HG02571 (cell line): Measurements from ENCODE around the gene COQ6.
"Not testable (repeated sequence)": the region's sequence is repeated elsewhere in the genome, so short reads cannot be mapped to it uniquely, and the experiment has no call there.

Experiments used
- ATAC-seq: cut with Tn5 transposase; IDR thresholded peaks from one replicate; pipeline ENCODE4 v1.9.1; 2021; ENCODE audit warnings: mild to moderate bottlenecking, moderate library complexity; ENCODE audit not compliant: unreplicated experiment

Gene COQ6

GRCh38 chr14:73949752-73950734, at the start of gene COQ6, which contains the start of gene FAM161B:
COQ6 (plus strand) TSS chr14:73950302; CDS start chr14:73950333, 31 bp downstream.
FAM161B (minus strand) TSS chr14:73950094; CDS start chr14:73950026, 68 bp downstream.
- ATAC-seq = peak; percentile 85

DNA sequence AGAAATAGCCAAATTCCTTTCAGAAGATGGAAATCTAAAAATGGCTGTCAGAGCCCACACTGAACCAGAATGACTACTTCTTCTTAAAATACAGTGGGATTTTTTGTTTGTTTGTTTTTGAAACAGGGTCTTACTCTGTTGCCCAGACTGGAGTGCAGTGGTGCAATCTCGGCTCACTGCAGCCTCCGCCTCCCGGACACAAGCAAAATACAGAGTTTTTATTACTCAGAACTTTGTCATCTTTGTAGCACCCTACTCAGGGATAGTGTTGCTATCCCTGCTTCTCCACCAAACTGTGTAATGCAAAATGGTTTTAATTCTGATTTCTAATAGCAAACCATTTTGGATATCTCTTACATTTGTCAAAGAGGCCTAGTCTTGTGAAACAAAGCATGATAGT, 47.1 kb upstream of the COQ6 start:
- ATAC-seq = no peak

DNA sequence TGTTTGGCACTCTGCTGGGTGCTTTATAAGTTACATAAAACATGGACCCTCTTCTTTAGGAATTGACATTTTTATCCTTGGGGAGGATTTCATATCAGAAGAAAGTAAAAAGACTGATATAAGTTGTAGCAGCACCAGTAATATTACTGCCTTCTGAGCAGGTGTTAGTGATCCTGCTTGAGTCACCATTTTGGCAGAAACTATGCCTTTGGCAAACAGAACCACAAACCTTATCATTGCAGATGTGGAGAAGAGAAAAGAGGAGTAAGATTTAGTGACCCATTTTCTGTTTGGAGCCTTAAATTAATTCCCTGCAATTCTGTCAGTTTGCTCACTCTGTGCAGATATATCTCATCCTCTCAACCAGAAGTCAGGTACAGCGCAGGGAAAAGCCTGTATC, 40.4 kb upstream of the COQ6 start:
- ATAC-seq = no peak

DNA sequence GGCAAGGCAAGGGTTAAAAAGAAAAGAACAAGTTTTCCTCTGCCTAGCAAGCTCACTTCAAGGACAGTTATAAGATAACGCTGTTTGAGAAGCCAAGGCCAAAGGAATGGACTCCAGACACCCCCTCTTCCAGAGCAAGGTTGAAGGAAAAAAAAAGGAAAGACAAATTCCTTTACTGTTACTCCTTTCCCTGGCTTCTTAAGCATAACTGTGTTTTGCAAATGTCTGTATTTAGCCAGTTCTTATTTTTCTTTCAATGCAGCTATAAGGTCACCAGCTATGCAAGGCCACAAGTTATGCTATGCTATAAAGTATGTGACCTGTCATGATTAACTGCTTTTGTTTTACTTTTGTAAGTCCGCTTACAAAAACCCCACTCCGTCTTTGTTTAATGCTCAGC, 36.8 kb upstream of the COQ6 start:
- no peak for ATAC-seq

DNA sequence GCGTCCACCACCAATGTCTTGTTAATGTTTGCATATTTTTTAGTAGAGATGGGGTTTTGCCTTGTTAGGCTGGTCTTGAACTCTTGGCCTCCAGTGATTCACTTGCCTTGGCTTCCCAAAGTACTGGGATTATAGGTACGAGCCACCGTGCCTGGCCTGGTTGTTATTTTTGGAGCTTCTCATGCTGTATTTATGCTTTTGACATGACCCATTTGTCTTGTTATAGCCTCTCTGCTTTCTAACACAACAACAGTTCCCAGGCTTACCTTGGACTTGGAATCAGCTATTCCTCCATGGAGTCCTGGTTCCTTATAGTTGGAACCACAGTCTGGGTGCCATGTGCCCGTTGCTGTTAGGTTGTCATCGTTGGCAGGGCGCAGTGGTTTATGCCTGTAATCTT, 33.8 kb upstream of the COQ6 start:
- ATAC-seq = no peak

- not testable (repeated sequence) for ATAC-seq
Measured at GRCh38 chr14:73919457-73919856, 30.6 kb upstream of the COQ6 start.

DNA sequence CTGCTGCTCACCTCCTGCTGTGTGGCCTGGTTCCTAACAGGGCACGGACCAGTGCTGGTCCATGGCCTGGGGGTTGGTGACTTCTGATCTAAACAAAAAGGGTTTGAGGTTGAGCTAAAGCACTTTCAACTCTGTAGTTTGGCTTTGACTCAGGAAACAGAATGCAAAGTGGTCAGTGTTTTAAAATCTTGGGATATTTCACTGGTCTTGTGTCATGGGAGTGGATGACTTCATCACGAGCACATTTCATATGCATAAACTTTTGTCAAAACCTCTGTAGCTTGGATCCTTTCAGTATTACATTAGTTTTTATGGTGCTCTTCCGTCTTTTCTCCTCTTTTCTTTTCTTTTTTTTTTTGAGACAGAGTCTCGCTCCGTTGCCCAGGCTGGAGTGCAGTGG, 25.8 kb upstream of the COQ6 start:
- ATAC-seq = no peak

DNA sequence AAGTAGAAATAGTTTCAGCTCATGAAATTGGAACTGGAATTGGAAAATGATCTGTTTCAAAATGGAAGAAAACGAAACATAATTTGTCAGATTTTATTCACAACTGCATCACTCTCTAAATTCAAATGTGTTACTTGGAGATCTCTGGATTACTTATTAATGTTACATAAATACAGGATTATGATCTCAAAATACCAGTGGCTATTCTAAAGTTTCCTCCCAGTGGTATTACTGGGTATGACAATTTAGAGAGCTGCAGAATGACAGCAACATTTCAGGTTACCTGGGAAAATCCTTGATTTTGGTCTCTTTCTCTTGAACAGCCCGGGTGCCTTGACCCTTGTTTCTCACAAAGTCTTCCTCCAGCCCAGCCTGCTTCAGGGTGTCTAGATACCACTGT, 14.4 kb upstream of the COQ6 start:
- no peak for ATAC-seq

- ATAC-seq = no peak
Measured at GRCh38 chr14:73936548-73936947, 13.6 kb upstream of the COQ6 start.

DNA sequence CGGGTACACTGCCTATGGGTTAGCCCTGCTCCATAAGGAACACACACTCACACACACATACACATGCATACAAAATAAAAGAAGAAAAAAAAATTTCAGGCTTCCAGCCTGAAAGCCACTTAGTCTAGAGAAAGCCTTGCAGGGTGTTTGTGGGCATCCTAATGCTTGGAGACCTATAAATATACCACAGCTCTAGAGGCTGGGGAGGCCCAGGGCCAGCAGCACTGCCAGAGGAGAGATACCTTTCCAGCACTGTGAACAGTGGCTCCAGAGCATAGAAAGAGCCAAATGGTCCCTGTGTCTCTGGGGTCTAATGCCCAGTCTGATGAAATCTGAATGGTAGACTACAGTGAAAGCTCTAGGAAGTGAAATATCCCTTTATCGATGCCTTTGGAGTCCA, 13.1 kb upstream of the COQ6 start:
- ATAC-seq = no peak

DNA sequence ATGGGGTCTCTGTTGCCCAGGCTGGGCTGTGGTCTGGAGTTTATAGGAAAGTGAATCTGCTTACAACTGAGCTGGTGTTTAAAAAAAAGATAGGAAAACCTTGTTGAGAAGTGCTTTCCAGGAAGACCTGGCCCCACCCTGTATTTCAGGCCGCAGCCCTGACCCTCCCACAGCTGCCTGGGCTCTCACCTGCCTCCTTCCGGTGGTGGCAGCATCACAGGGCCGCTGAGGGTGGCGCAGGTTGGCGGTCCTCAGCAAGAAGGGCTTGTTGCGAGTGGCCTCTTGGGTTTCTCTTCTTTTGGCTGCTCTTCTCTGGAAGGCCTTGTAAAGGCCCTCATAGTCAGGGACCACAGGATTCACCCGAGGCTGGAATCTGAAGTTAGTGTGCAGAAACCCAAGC, 7.9 kb upstream of the COQ6 start:
- no peak for ATAC-seq

DNA sequence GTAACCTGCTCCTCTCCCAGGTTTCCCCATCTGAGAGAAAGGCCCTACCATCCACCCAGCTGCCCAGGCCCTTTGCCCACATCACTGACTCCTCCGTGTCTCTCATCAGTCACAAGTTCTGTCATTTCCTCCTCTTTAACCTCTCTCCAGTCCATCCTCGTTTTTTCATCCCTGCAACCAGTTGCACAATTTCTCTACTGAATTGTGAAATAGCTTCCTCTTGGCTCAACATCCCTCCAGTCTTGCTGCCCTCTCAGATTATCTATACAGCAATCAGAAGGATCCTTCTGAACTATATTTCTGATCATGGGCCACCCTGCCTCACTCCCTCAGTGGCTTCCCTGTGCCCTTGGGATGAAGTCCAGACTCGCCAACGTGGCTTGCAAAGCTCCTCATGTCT, 7.0 kb upstream of the COQ6 start:
- no peak for ATAC-seq

DNA sequence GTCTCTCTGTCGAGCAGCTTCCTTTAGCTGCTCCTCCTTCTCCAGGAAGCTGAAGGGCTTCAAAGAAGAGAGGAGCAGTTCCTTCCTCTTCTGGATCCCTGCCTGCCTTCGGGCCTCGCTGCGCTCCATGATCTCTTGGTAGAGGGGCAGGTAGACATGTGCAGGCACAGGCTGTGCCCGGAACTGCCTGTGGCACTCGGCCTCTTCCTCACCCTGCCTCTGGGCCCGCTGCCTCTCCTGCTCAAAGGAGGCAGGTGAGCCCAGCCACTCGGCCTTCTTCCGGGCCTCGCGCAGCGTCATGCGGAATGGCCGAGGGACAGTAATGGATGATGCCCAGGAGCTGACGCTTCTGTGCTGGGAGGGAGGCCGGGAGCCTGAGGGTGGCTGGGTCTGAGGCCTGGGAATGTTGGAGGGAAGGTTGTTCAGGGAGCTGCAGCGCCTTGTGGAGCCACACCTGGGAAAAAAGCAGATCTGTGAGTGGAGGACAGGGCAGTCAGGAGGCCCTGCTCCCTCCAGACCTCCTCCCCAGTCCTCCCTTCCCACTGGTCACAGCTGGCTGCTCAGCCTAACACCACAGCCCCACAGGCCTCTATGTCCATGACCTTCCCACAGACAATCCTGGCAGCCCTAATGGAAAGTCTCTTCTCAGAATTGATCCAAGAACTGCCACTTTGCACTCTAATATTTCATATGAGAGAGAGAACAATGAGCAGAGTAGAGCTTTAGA, 5.5 kb upstream of the COQ6 start:
- no peak for ATAC-seq

DNA sequence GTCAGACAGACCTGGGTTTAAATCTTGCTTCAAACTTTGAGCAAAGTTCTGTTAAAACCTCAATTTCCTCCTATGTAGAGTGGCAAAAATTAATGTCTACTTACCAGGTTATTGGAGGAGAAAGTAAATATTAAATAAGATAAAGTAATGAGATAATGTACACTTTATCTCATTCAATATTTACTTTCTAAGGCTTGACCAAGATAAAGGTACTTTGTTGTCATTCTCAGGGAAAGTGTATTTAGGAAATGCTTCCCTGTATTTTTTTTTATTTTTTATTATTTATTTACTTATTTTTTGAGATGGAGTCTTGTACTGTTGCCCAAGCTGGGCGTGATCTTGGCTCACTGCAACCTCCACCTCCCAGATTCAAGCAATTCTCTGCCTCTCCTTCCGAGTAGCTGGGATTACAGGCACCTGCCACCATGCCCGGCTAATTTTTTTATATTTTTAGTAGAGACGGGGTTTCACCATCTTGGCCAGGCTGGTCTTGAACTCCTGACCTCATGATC, 4.9 kb upstream of the COQ6 start:
- no peak for ATAC-seq

- ATAC-seq = no peak
Measured at GRCh38 chr14:73953731-73954130, 3.6 kb downstream of the COQ6 start.

GRCh38 chr14:73955674-73956073, 5.6 kb downstream of the COQ6 start:
- no peak for ATAC-seq

- no peak for ATAC-seq
Measured at GRCh38 chr14:73958591-73958990, 8.5 kb downstream of the COQ6 start.

GRCh38 chr14:73961192-73961591, 11.1 kb downstream of the COQ6 start:
- no peak for ATAC-seq

DNA sequence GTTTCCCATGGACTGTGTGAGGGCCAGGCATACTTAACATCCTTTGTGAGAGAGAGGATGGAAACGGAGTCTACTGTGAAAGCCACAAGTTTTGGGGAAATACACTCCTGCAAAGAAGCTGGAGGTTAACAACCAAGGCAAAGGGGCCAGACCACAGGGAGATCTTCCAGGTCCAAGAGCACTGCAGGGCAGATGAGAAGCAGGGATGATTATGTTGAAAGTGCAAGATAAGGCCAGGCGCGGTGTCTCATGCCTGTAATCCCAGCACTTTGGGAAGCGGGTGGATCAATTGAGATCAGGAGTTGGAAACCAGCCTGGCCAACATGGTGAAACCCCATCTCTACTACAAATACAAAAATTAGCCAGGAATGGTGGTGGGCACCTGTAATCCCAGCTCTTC, 15.1 kb downstream of the COQ6 start:
- ATAC-seq = no peak

GRCh38 chr14:73968885-73969284, 18.8 kb downstream of the COQ6 start:
- no peak for ATAC-seq

DNA sequence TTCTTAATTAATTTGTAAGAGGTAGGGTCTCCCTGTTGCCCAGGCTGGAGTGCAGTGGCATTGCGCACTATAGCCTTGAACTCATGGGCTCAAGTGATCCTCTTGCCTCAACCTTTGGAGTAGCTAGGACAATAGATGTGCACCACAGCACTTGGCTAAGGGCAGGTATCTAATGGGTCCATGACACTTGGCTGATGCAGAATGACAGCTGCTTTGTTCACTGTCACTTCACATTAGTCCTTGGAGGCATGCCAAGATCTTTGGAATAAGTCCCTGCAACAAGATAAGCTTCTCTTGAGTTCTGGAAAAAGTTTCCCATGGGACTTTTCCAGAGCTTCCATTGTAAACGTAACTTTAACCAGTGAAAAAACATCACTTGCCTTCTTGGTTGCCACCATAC, 23.4 kb downstream of the COQ6 start:
- no peak for ATAC-seq

GRCh38 chr14:73976125-73976524, 26.0 kb downstream of the COQ6 start:
- no peak for ATAC-seq
